ENCODE results near the gene ROBO1. TPM values are rescaled to one million over a fixed set of nuclear protein-coding genes. Genes with fewer than 3 reads are reported as not detected.

Gene ROBO1
- total and polyA plus RNA-seq, 2 of the 8 experiments (the other 6 are each of a cell fraction or from before 2014, with no cell fraction given): 51.4 to 91.0 TPM

GRCh38 chr3:79809106-79809505 lies 41.3 kb upstream of the ROBO1 start (continued):
- TF ChIP-seq CHD7 (IDR thresholded peaks at IDR 0.05; ENCODE audit: insufficient replicate concordance, low read length) (no peak), RAD21 (IDR thresholded peaks at IDR 0.05 in 1 of 2, conservative IDR thresholded peaks at IDR 0.05 in 1 of 2; ENCODE audit: low read depth in 2 of 2, low read length in 2 of 2) (no peak), POLR2A (IDR thresholded peaks at IDR 0.05; ENCODE audit: control extremely low read depth in 1 of 2, low read depth in 2 of 2, low read length in 2 of 2) (no peak)
